GM19025 (cell line): Measurements from ENCODE around the gene SLC7A6OS.

Experiments used
- ATAC-seq: cut with Tn5 transposase; IDR thresholded peaks from one replicate; pipeline ENCODE4 v1.9.1; 2021; ENCODE audit warnings: mild to moderate bottlenecking, low read depth, moderate library complexity; ENCODE audit not compliant: unreplicated experiment

SLC7A6OS gene

GRCh38 chr16:68257906-68258800, 52.6 kb downstream of the SLC7A6OS start:
- no peak for ATAC-seq

- ATAC-seq: no peak
Measured at GRCh38 chr16:68257251-68257905, 53.4 kb downstream of the SLC7A6OS start.

GRCh38 chr16:68255712-68256111, 55.0 kb downstream of the SLC7A6OS start:
- no peak for ATAC-seq

- no peak for ATAC-seq
Measured at GRCh38 chr16:68253721-68254120, 57.0 kb downstream of the SLC7A6OS start.

GRCh38 chr16:68252383-68252782, 58.4 kb downstream of the SLC7A6OS start:
- ATAC-seq: no peak

GRCh38 chr16:68251832-68252231, 58.9 kb downstream of the SLC7A6OS start:
- no peak for ATAC-seq

GRCh38 chr16:68250951-68251350, 59.8 kb downstream of the SLC7A6OS start:
- ATAC-seq: no peak

- ATAC-seq: no peak
Measured at GRCh38 chr16:68249371-68249770, 61.4 kb downstream of the SLC7A6OS start.
